Suprapubic skin (tissue), 4 donors: ENCODE measurements around the gene GNAI2. TPM values are rescaled to one million over a fixed set of nuclear protein-coding genes. Genes with fewer than 3 reads are reported as not detected.

Experiments
- DNase-seq, 2 donors: peaks; one replicate each; pipeline ENCODE4 v3.0.0-alpha.2; 2019; ENCODE audit warnings: low spot score in 2 of 2
- H3K27ac ChIP-seq: fragments of 200-600 bp; sonication (generic); one replicate; pipeline ENCODE4 v1.5.1; 2019
- H3K27me3 ChIP-seq: fragments of 200-600 bp; sonication (generic); one replicate; pipeline ENCODE4 v1.5.1; 2019
- H3K36me3 ChIP-seq: fragments of 200-600 bp; sonication (generic); one replicate; pipeline ENCODE4 v1.5.1; 2019
- H3K4me1 ChIP-seq: fragments of 200-600 bp; sonication (generic); one replicate; pipeline ENCODE4 v1.5.1; 2019
- H3K4me3 ChIP-seq: fragments of 200-600 bp; sonication (generic); one replicate; pipeline ENCODE4 v1.5.1; 2019; ENCODE audit warnings: mild to moderate bottlenecking
- H3K9me3 ChIP-seq: fragments of 200-600 bp; sonication (generic); one replicate; pipeline ENCODE4 v1.5.1; 2019
- EP300 ChIP-seq: sonication (generic); formaldehyde crosslinking; IDR thresholded peaks from one replicate; pipeline ENCODE4 v1.6.1; 2017; ENCODE audit warnings: antibody characterized with exemption
- POLR2A ChIP-seq, 2 donors: fragments of 450-650 bp; IDR thresholded peaks; one replicate each; pipeline ENCODE4 v1.6.1; 2017; ENCODE audit warnings: antibody characterized with exemption in 2 of 2, mild to moderate bottlenecking in 2 of 2, moderate library complexity in 2 of 2
- POLR2AphosphoS5 ChIP-seq, 3 donors: sonication (generic); formaldehyde crosslinking; IDR thresholded peaks; one replicate each; pipeline ENCODE4 v1.6.1; 2017; ENCODE audit warnings: antibody characterized with exemption in 3 of 3
- WGBS: methylation state at CpG from one replicate; pipeline ENCODE4 v1.1.5; 2018; 5-methylcytosine and 5-hydroxymethylcytosine counted together
- total RNA-seq, 4 donors: library from RNA; depleted of rRNA; stranded (reverse); fragments of >200 nt; gene quantifications; one replicate each; pipeline ENCODE4 v1.1.0, GENCODE V29; 2016
- TF ChIP-seq, protein P1 (sequence below), 2 donors: fragments of 200-600 bp in 1 of 2; fragments of 450-650 bp in 1 of 2; sonication (generic) in 1 of 2; IDR thresholded peaks; one replicate each; pipeline ENCODE4 v1.5.1; 2016 to 2019; ENCODE audit warnings: antibody characterized with exemption in 2 of 2, mild to moderate bottlenecking in 1 of 2, moderate library complexity in 1 of 2

GNAI2 gene
- total RNA-seq: 10 to 100 TPM; 70.9 to 91.3 (median 76.7) TPM

DNA sequence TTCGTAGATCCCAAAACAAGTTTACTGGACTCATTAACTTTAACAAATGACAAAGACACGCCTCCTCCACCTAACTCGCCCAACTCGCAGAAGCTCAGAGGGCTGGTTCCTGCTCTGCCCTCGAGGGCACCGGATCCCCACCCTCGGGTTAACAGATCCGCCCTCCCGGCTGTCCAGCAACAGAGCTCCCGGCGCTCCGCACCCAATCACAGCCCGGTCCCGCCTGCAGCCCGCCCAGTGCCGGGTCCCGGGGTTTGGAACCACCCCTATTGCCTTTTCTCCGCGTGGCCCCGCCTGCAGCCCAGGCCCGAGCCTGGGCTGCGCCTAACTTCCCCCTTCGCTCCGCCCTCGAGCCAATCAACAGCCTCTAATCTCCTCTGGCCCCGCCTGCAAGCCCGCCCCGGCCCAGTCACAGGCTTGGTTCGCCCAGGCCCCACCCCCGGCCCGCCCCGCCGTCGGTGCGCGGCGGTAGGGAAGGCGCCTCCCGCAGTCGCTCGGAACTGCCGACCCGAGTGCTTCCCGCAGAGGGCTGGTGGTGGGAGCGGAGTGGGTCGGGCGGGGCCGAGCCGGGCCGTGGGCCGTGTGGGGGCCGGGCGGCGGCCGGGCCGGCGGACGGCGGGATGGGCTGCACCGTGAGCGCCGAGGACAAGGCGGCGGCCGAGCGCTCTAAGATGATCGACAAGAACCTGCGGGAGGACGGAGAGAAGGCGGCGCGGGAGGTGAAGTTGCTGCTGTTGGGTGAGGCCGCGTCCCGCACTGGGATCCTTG is at the start of gene GNAI2:
GNAI2 (plus strand) TSS at position 489 of the 768 bp plus-strand sequence; CDS start at position 621, 132 bp downstream.
- Histone ChIP-seq H3K4me1 (peaks cover 59% of the 10 kb centered on the region), H3K27ac (peak within 1 kb of the TSS; percentile 85), H3K9me3 (no peaks in the 10 kb centered on the region), H3K4me3 (peak within 1 kb of the TSS; percentile 76), H3K36me3 (peaks cover 5% of the 10 kb centered on the region), H3K27me3 (no peaks in the 10 kb centered on the region)
- WGBS: 1% methylated on average over 15 of the region's 75 CpGs
- TF ChIP-seq, protein P1, sequence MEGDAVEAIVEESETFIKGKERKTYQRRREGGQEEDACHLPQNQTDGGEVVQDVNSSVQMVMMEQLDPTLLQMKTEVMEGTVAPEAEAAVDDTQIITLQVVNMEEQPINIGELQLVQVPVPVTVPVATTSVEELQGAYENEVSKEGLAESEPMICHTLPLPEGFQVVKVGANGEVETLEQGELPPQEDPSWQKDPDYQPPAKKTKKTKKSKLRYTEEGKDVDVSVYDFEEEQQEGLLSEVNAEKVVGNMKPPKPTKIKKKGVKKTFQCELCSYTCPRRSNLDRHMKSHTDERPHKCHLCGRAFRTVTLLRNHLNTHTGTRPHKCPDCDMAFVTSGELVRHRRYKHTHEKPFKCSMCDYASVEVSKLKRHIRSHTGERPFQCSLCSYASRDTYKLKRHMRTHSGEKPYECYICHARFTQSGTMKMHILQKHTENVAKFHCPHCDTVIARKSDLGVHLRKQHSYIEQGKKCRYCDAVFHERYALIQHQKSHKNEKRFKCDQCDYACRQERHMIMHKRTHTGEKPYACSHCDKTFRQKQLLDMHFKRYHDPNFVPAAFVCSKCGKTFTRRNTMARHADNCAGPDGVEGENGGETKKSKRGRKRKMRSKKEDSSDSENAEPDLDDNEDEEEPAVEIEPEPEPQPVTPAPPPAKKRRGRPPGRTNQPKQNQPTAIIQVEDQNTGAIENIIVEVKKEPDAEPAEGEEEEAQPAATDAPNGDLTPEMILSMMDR (IDR thresholded peaks at IDR 0.05): no peak
- no peak for TF ChIP-seq EP300
- peak in 2 of 3 donors; percentile 30 to 64 for TF ChIP-seq POLR2AphosphoS5 (IDR thresholded peaks at IDR 0.05)
- TF ChIP-seq POLR2A (IDR thresholded peaks at IDR 0.05): peak; percentile 66 to 97
- peak; percentile 99 for DNase-seq

DNA sequence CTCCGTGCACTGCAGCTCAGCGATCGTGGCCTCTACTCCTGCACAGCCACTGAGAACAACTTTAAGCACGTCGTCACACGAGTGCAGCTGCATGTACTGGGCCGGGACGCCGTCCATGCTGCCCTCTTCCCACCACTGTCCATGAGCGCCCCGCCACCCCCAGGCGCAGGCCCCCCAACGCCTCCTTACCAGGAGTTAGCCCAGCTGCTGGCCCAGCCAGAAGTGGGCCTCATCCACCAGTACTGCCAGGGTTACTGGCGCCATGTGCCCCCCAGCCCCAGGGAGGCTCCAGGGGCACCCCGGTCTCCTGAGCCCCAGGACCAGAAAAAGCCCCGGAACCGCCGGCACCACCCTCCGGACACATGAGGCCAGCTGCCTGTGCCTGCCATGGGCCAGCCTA is 48.3 kb upstream of the GNAI2 start:
- no peak for TF ChIP-seq EP300
- TF ChIP-seq POLR2A (IDR thresholded peaks at IDR 0.05): no peak
- TF ChIP-seq POLR2AphosphoS5 (IDR thresholded peaks at IDR 0.05): no peak
- TF ChIP-seq, protein P1 (IDR thresholded peaks at IDR 0.05): no peak
- 93% methylated on average over 8 of the region's 19 CpGs for WGBS

DNA sequence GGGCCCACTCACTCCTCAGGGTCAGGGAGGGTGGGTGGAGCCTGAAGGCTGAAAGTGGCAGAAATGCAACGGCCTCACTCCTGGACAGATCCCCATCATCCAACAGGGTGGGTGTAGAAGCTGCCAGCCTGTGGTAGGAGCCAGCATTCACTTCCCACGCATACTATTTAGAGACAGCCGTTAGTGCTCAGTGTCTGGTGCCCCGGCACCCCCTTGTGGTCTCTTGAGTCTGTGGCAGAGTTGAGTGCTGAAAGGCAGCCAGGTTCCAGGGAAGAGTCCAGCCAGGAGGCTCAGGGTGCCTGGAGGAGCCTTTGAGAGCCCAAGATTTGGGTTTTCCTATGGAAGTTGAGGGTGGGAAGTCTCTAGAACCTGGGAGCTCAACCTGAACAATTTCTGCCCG is 46.7 kb upstream of the GNAI2 start:
- H3K27me3 ChIP-seq: peaks cover 26% of the 10 kb centered on the region
- H3K4me3 ChIP-seq: no peak overlapping the region
- H3K36me3 ChIP-seq: peaks cover 40% of the 10 kb centered on the region
- no peak for TF ChIP-seq POLR2A (IDR thresholded peaks at IDR 0.05)
- TF ChIP-seq, protein P1 (IDR thresholded peaks at IDR 0.05): peak; percentile 45 to 77
- TF ChIP-seq EP300: no peak
- no peak for TF ChIP-seq POLR2AphosphoS5 (IDR thresholded peaks at IDR 0.05)
- peaks cover 17% of the 10 kb centered on the region for H3K4me1 ChIP-seq
- DNase-seq: no peak
- WGBS: 4% methylated on average over 3 of the region's 5 CpGs
- no peaks in the 10 kb centered on the region for H3K9me3 ChIP-seq
- H3K27ac ChIP-seq: no peak overlapping the region

More for the DNA sequence above, 48.3 kb upstream of the GNAI2 start:
- no peak for DNase-seq
- Histone ChIP-seq H3K27ac (no peak overlapping the region), H3K4me3 (no peak overlapping the region), H3K9me3 (no peaks in the 10 kb centered on the region), H3K27me3 (peaks cover 11% of the 10 kb centered on the region), H3K36me3 (peaks cover 49% of the 10 kb centered on the region), H3K4me1 (peaks cover 6% of the 10 kb centered on the region)

DNA sequence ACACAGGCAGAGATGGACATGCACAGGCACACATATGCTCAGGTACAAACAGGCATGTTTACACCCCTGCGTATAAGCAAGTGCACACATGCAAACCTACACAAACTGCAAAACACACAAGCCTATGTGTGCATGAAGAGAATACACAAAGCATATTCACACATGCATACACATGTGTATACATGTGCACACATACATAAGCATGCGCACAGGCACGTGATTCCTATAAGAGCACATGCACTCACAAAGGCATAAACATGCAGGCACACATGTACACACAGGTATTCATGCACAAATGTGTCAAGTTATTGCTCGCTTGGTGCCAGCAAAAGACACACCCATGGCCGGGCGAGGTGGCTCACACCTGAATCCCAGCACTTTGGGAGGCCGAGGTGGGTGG is 46.0 kb upstream of the GNAI2 start:
- Histone ChIP-seq H3K36me3 (peaks cover 33% of the 10 kb centered on the region), H3K4me1 (peaks cover 23% of the 10 kb centered on the region), H3K4me3 (no peak overlapping the region), H3K27me3 (peaks cover 33% of the 10 kb centered on the region), H3K27ac (no peak overlapping the region), H3K9me3 (no peaks in the 10 kb centered on the region)
- no peak for TF ChIP-seq POLR2AphosphoS5 (IDR thresholded peaks at IDR 0.05)
- TF ChIP-seq EP300: no peak
- TF ChIP-seq, protein P1 (IDR thresholded peaks at IDR 0.05): no peak
- TF ChIP-seq POLR2A (IDR thresholded peaks at IDR 0.05): no peak
- no peak for DNase-seq
- WGBS: 85% methylated on average over 4 of the region's 7 CpGs

GRCh38 chr3:50190936-50191660 is 44.9 kb upstream of the GNAI2 start, which contains the start of gene GNAT1:
TSS of gene GNAT1 (plus strand) at chr3:50191610. CDS start at chr3:50191726, 116 bp downstream.
- Histone ChIP-seq H3K9me3 (no peaks in the 10 kb centered on the region), H3K27me3 (peaks cover 40% of the 10 kb centered on the region), H3K27ac (no peak within 1 kb of the TSS), H3K36me3 (peaks cover 22% of the 10 kb centered on the region), H3K4me1 (peaks cover 23% of the 10 kb centered on the region), H3K4me3 (no peak within 1 kb of the TSS)
- WGBS: 53% methylated on average over 8 of the region's 8 CpGs
- DNase-seq: no peak
- no peak for TF ChIP-seq EP300
- TF ChIP-seq POLR2AphosphoS5 (IDR thresholded peaks at IDR 0.05): no peak
- TF ChIP-seq, protein P1 (IDR thresholded peaks at IDR 0.05): no peak
